DMS114 treated with DMSO at 0.1 percent for 48 hours (cell line): ENCODE results near the gene SYT5.
A peak's percentile ranks its signal among the peaks of the same experiment; 100 is the strongest.
"Not testable (repeated sequence)": the region's sequence is repeated elsewhere in the genome, so short reads cannot be mapped to it uniquely, and the experiment has no call there.

Experiments used
- DNase-seq: peaks from one replicate; lab custom pipeline; 2025; ENCODE audit not compliant: unreplicated experiment; lab: John Stamatoyannopoulos, UW

SYT5 gene

DNA sequence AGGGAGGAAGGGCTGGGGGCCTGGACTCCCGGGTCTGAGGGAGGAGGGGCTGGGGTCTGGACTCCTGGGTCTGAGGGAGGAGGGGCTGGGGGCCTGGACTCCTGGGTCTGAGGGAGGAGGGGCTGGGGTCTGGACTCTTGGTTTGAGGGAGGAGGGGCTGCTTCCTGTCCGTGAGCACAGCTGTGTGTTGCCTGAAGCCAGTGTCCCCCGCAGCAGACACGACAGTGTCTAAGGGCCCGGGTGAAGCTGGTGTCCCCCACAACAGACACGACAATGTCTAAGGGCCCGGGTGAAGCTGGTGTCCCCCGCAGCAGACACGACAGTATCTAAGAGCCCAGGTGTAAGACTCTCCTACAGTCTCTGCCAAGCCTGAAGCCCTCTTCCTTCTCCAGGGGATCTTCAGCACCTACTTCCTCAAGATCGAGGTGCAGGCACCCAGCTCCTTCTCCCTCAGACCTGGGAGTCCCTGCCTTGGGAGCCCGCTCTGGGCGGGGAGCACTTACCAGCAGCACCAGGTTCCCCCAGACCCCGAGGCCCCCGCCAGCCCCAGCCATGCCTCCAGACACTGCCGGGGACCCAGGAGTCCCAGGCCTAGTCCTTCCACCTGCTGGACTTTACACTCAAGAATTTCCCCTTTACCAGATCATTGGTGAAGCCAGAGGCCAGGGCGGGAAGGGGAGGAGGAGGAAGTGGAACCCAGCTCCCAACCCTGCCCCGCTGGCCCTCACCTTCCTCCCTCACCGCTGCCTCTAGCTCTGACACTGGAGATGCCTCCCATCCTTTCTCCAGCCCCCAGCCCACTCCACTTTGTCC, 29.0 kb upstream of the SYT5 start, which contains the start of gene PTPRH:
TSS of gene PTPRH (minus strand) at position 622 of the 813 bp plus-strand sequence. CDS start at position 554, 68 bp downstream.
- no peak for DNase-seq

DNA sequence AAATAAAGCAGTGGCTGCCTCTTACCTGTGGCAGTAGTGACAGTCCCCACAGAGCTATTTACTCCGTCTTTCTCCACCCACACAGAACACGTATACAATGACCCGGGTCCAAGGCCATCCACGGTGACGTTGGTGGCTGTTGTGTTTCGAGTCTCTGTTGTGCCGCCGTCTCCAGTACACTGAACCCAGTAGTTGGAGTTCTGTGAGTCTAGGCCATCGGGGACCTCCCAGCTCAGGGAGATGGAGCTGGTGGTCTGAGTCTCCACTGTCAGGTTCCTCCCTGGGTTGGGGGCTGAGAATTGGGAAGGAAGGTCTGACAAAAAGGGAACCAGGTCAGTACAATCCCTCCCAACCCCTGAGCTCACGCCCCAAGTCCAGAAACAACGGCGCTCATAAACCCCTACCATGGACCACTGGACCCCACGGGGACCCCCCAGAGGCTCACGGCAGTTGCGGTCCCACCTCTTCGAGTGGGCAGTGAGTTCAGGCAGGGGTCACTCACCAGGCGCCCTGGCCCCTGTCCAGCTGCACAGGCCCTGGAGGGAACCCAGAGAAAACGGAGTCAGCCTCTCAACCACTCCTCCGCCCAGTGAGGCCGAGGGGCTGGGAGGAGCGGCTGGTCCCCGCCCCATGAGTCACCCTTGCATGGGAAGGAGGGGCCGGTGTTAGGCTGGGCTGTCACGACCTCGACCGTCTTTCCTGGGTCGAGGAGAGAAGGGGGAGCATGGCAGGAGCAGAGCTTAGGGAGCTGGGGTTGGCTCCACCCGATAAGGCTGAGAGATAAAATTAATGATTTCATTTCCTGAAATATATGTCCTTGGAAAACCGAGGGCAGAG, 26.8 kb upstream of the SYT5 start:
- no peak for DNase-seq

DNA sequence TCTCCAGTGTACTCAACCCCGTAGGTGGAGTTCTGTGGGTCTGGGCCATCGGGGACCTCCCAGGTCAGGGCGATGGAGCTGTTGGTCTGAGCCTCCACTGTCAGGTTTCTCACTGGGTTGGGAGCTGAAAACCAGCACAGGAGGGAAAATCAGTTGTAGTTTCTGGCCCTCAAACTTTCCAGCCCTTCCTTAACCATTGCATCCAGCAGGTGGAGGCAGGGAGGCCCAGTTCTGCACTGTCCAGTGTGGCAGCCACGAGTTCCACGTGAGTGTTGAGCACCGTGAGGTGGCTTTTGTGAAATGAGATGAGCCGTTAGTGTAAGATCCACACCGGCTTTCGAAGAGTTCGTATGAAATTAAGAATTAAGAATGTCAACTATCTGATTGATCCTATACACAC, 22.1 kb upstream of the SYT5 start:
- not testable (repeated sequence) for DNase-seq

DNA sequence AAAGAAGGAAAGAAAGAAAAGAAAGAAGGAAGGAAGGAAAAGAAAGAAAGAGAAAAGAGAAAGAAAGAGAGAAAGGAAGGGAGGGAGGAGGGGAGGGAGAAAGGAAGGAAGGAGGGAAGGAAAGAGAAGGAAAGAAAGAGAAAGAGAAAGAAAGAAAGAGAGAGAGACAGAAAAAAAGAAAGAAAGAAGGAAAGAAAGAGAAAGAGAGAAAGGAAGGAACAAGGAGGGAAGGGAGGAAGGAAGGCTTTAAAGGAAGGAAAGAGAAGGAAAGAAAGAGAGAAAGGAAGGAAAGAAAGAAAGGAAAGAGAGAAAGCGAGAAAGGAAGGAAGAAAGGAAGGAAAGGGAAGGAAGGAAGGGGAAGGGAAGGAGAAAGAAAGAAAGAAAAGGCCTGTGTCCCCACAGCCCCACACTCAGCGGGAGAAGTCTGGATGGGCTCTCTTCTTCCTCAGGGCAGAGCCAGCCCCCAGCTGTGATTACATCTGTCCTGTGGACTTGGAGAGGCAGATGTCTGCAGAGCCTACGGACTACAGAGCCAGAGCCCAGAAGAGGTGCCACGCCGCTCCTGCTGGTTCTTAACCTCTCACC, 19.6 kb upstream of the SYT5 start:
- DNase-seq = no peak

DNA sequence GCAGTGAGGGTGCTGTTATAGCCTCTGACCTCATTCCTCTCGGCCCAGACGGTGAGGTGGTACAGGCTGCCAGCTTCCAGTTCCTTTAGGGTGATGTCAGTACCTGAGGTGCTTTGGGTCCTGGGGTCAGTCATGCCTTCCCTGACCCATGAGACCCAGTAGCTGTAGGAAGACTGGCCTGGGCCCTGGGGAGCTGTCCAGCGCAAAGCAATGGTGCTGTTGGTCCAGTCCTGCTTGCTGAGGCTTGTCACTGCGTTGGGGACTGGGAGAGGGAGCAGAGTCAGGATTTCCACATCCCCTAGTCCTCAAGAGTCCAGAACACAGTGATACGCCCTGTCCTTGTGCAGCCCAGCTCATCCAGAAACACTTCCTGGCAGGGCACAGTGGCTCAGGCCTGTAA, 18.6 kb upstream of the SYT5 start:
- no peak for DNase-seq

DNA sequence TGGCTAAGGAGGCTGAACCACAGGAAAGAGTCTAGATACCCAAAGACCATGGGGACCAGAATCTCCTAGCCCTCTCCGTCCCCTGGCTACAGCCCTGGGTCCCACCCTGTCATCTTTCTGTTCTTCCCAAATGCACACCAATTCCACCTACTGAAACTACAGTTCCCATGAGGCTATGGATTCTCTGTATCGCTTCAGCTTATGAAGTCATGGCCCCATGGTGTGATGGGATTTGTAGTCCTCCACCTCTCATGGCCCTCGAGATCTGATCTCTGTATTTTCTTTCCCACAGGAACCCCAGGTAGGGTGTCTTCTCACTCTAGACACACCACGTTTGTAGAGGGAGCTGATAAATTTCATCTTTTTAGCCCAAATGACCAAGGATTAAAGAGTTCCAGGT, 17.4 kb upstream of the SYT5 start:
- DNase-seq = peak; percentile 40

DNA sequence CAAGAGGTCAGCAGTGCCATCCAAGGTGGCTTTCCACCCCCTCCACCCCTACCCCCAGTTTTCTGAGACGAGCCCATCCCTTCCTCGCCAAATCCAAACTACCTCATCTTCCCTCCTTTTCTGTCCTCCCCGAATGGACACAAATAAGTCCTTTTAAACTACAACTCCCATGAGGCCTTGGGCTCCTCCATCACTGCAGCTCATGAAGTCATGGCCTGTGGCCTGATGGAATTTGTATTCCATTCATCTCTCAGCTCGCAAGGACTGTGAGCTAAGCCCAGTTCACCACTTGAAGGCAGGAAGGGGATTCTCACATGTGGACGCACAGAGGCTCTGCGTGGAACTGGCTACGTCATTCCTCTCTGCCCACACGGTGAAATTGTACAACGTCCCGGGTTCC, 16.7 kb upstream of the SYT5 start:
- DNase-seq = no peak

DNA sequence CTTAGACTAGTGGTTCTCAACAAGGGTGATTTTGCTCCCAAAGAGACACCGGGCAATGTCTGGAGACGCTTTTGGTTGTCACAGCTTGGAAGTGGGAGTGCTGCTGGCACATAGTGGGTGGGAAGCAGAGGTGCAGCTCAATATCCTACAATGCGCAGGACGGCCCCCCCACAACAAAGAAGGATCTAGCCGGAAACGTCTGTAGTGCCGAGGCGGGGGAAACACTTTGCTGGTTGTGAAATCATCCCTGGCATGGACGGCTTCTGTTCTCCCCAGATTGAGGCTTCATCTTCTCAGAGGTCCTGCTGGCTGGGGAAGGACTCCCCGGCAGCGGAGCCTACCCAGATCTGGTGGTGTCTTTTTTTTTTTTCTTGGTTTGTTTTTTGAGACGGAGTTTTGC, 13.4 kb upstream of the SYT5 start:
- no peak for DNase-seq

DNA sequence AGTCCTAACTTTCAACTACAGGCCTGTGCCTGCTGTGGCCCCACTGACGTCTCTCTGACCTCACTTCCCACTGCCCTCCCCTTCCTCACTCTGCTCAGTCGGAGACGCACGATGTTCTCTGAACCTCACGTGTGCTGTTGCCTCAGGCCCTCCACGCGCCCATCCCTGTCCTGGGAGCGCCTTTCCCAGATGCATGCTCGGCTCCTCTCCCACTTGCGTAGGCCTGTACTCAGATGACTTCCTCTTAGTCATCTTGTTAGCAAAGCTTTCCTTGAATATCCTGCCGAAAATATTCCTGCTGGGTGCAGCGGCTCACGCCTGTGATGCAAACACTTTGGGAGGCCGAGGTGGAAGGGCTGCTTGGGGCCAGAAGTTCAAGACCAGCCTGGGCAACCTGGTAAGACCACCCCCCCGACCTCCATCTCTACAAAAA, 9.3 kb upstream of the SYT5 start:
- no peak for DNase-seq

DNA sequence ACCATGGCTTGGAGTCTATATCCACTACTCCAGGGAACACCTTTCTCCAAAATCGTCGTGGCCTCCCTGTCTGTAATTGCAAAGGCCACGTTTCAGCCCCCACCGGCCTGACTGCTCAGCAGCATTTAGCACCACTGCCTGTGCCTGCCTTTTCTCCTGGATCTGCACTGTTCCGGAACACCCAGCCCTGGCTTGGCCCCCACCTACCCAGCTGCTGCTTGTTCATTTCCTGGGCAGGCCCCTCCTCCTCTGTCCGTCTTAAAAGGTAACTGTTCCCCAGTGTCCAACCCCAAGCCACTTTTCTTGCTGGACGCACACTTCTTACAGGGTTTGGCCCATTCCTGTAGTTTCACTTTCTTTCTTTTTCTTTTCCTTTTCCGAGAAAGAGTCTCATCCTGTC, 8.5 kb upstream of the SYT5 start:
- no peak for DNase-seq

DNA sequence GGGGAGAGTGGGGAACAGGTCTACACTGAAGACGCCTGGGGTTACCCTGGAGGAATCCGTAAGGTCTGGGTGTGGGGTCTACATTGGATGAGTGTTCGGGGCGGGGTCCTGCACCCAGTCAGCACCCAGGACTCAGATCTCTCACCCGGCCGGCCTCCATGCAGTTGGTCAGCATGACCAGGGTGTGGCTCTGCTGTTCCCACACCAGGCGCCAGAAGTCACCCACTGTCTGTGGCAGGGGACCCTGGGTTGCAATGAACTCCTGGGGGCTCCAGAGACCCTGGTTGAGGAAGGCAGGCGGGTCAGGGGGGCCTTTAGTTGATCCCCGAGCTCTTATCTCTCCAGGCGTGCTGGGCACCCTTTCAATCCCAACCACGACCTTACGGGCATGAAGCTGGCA, 6.0 kb upstream of the SYT5 start:
- no peak for DNase-seq

DNA sequence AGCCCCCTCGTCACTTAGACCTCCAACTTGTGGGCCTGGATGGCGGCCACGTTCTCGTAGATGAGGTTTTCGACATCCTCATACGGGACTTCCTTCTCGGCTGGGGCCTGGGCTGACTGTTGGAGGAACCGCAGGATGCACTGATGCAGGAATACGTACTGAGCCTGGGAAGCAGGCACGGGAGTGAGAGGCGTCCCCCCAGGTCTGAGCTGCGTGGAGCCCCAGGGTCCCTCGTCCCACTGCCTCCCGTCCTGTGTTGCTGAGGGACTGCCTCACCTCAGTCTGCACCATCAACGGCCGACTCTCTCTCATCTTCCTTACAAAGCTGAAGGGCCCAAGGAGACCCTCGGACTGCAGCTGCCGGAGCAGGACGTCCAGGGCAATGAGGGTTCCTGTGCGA, 1.7 kb upstream of the SYT5 start:
- no peak for DNase-seq

DNA sequence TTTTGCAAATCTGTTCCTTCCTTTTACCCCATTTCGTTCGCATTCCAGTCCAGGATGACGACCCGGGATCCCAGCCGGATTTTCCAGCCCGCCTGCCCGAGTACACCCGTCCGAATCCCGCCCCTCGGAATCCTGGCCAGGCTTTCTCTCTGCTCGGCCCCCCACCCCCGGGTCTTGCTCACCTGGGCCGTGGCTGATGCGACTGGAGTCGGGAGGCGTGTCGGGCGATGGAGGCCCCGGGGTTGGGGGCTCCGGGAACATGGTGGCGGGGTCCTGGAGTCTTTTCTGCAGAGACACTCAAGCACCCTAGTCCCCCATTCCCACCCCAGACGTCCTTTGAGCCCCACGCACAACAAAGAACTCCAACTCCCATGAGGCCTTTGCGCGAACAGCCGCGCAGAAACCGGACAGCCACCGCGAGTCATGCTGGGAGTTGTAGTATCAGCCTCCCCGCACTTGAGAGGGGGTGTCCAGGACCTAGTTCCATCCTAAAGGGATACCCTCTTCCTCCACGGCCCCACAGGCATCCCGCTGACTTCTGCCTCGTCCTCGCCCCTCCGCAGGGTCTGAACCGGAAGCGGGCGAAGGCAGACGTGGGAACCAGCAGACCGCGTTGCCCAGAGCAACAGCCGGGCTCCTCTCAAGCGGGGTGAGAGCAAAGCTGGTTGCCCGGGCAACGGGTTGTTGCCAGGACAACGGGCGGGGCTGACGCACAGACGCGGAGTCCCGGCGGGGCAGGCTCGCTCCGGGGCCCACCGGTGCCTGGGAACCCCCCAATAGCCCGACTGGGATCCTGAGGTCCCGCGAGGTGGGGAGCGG, 1.1 kb downstream of the SYT5 start:
- DNase-seq = peak; percentile 90

DNA sequence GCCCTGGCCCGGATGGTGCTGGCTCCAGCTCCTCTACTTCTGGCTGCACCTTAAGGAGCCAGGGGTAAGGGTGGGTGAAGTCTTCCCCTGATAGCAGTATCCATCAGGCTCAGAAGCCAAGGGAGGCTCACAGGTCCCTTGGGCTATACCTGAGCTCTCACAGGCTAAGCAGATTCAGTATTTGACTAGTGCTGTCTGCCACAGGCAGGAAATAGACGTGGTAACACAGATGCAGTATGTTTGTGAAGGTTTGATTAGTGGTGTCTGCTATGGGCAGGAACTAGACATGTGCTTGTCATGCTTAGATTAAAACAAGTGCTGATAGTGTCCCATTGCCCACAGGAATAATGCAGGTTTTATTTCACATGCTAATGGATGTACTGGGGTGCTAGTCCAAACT, 4.0 kb downstream of the SYT5 start:
- DNase-seq = no peak

DNA sequence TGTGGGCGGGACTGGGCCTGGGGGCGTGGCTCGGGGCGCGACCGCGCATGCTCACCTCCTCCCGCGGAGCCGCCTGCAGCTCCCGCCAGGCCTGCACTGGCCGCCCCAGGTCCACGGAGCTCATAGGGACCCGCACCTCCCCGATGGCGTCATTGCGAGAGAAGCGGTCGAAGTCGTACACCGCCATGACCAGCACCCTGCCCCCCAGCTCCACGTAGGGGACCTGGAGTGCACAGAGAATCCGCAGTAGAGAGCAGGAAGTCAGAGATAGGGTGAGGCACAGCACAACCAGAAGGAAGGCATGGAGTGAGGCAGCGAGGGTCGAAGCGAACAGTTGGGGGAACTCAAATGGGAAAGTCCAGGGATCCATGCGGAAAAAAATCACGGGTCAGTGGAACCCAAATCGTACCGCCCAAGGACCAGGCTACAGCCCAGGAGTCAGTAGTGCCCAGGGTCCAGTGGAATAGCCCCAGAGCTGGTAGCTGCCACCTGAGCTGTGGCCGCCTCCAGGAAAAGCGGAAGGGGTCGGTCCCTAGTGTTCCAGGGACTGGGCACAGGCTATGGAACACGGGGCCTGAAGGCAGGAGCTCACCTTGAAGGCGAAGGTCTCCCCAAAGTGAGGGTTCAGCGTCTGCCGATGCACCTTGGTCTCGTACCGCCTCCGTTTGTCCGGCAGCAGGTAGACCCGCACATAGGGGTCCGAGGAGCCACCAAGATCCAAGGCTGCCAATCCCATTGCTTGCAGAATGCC, 4.8 kb downstream of the SYT5 start:
- peak; percentile 38 for DNase-seq

DNA sequence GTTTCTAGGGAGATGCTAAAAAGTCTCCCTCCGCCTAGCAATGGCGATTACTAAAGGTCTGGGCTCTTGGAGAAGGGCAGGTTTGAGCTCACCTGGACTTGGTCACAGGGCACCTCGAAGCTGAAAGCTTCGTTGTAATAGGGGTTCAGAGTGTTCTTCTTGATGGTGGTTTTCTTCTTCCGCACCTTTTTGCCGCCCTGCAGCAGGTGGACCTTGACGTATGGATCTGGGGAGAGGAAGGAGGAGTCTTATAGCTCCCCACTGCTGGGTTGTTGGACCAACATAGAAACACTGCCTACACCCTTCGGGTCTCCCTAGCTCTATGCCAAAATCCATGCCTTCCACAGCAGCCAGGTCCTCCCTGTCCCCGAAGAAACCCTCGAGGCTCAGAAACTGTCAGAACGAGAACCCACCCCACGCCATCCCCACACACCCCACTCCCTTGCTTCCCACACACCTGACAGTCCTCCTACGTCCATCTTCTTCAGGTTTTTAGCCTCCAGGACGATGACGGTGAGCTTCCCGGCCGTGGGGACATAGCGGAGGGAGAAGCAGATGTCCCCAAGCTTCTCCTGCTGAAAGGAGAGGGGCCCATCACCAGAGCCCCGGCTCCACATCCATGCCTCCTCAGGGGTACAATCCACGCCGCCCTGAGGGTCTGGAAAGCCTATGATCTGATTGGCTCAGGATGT, 5.5 kb downstream of the SYT5 start:
- DNase-seq = no peak

DNA sequence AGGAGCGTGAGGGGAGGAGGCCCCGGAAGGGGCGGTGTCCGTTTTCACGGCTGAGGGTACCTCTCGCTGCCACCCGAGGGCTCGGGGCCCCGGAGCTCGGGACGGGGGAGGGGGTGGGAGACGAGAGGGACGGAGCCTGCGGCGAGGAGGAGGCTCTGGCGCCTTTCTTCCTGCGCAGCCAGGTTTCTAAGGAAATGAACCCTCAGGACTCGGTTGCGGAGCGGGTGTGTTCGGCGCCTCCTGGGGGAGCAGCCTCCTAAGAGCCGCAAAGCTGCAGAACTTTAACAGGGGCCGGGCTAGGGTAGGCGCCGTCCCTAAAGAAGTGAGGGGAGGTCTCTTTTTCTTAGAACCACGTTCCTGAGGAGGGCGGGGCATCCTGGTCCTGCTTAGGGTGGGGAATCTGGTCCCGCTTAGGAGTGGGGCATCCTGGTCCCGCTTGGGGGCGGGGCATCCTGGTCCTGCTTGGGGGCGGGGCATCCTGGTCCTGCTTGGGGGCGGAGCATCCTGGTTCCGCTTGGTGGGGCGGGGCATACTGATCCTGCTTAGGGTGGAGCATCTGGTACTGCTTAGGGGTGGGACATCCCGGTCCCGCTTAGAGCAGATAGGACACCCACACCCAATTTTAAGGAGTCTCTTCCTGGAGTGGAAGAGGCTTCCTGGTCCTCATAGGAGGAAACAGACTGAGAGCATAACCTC, 6.2 kb downstream of the SYT5 start:
- DNase-seq = peak; percentile 88

DNA sequence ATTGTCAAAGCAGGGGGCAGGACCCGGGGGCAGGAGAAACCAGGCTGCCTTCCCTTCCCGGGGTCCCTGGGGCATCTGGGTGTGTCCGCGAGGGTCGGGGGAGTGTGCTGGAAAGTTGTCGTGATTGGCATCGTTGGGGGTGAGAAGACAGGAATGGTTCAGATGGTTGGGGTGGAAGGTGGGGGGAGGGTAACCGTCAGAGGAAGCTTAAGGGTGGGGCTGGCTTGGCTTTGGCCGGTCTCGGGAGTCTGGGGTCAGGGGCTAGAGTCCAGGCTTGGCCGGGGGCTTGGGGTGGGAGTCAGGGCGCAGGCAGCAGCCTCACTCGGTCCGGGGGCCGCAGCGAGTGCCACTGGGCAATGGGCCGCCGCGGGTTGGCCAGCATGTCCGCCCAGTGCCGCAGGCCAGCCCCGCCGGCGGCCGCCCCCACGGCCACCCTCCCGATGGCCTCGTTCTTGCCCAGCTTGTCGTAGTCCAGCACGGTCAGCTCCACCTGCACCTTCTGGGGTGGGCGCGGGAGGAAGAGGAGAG, 6.8 kb downstream of the SYT5 start:
- no peak for DNase-seq

DNA sequence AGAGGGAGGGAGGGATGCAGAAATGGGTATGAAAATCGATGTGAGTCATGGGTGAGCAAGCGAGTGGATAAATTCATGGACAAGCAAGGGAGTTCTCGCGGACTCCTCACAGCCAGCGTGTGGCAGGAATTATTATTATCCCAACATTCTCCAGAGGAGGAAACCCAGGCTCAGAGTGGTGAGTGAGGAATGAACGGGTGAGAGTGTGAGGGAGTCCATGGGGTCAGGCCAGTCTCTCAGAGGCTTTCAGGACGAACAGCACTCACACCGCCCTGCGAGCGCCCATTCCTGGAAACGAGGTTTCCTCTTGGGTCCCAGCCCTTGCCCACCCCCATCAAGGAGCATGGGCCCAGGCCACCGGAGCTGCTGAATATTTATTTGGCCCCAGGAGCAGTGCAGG, 7.3 kb downstream of the SYT5 start:
- no peak for DNase-seq
